ENCODE results near the gene ZBP1.

DNA sequence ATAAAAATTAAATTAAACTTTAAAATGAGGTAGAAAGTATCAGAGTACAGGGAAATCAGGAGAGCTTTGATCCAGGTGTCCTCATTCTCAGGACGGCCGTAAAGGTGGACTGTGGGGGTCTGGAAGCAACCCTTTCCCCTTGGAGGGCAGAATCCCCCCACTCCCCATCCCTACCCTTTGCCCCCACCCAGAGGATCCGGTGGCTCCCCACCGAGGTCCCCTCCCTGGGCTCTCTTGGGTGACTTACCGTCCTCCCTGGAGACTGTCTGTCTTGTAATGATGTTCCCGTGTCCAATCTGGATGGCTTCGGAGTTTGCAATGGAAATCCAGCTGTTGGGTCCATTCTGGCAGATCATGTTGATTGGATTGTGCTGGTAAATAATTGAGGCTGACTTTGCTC lies 7.3 kb downstream of the ZBP1 start:
- TF ChIP-seq, protein P1, sequence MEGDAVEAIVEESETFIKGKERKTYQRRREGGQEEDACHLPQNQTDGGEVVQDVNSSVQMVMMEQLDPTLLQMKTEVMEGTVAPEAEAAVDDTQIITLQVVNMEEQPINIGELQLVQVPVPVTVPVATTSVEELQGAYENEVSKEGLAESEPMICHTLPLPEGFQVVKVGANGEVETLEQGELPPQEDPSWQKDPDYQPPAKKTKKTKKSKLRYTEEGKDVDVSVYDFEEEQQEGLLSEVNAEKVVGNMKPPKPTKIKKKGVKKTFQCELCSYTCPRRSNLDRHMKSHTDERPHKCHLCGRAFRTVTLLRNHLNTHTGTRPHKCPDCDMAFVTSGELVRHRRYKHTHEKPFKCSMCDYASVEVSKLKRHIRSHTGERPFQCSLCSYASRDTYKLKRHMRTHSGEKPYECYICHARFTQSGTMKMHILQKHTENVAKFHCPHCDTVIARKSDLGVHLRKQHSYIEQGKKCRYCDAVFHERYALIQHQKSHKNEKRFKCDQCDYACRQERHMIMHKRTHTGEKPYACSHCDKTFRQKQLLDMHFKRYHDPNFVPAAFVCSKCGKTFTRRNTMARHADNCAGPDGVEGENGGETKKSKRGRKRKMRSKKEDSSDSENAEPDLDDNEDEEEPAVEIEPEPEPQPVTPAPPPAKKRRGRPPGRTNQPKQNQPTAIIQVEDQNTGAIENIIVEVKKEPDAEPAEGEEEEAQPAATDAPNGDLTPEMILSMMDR (IDR thresholded peaks at IDR 0.05): no peak
- no peak for TF ChIP-seq EP300 (IDR thresholded peaks at IDR 0.05)
- TF ChIP-seq POLR2A (IDR thresholded peaks at IDR 0.05): no peak
